Anterior cingulate cortex (tissue), 58 donors: ENCODE measurements around the gene KCNS3.

Source experiments
- DNase-seq, 58 donors: peaks; one replicate each; lab custom pipeline; 2025; lab: John Stamatoyannopoulos, UW

Gene KCNS3

DNA sequence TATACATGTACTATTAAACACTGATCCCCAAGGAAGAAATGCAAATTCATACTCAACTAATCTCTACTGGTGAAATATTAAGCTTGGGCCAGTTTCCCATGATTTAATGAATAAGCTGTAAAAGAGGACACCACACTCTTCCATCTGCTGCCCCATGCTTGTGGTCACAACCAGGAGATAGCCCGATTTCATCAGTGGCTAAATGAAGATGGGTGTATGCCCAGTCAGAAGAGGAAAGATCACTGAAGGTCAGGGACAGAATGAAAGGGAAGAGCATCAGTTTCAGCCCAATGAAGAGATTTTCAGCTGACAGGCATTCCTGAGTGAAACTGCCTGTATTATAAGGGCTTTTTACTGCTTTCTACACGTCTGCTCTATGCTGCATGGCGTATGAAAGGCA lies 103.5 kb downstream of the KCNS3 start:
- no peak for DNase-seq
